Measurements from ENCODE around the gene ACTRT2. TPM values are rescaled to one million over a fixed set of nuclear protein-coding genes. Genes with fewer than 3 reads are reported as not detected.
A peak's percentile ranks its signal among the peaks of the same experiment; 100 is the strongest.

ACTRT2 gene
- total RNA-seq, 1 experiment from 2014 or later: not detected

DNA sequence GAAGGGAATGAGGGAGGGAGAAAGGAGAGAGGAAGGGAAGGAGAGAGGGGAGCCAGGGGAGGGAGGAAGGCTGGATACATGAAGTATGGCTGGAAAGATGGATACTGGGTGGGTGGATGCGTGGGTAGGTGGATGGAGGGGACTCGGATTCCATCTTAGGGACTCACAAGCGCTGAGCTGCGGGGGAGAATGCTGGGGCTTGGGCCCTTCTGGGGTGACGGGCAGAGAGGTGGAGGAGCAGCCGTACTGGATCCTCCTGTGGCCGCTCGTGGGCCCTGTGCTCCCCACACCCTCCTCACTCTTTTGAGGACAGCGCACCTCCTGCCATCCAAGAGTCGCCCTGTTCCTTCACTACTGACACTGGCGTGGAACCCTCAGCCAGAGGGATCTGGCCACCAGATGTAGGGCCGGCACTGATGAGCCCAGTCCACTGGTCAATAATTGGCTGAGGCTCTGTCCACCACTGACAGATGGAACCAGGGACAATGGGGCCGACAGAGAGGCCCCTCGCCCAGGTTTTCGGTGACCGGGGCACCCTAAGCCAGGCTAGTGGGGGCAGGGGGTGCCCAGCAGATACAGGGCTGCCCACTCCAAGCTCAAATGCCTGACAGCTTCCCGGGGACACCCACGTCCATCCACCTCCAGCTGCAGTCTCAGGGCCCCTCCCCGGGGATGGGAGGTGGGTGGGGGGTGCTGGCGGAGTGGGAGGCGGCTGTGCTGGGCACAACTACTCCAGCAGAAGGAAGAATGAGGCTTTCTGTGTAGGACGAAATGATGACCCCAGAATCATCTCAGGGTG lies 4.4 kb upstream of the ACTRT2 start:
- POLR2A ChIA-PET: no interaction called here
- Mint-ChIP-seq H3K4me3 (ENCODE audit: unreplicated experiment) (no peak overlapping the region), H3K4me1 (ENCODE audit: low read depth, unreplicated experiment) (no peaks in the 10 kb centered on the region), H3K27me3 (ENCODE audit: insufficient read depth, unreplicated experiment) (peaks cover 4% of the 10 kb centered on the region), H3K9me3 (ENCODE audit: unreplicated experiment) (no peaks in the 10 kb centered on the region), H3K36me3 (ENCODE audit: insufficient read depth, unreplicated experiment) (no peaks in the 10 kb centered on the region), H3K27ac (ENCODE audit: unreplicated experiment) (no peak overlapping the region)
- no peak overlapping the region for H3K4me3 ChIP-seq (ENCODE audit: low read depth, low read length)
- H3K4me1 ChIP-seq: no peaks in the 10 kb centered on the region
- BruUV-seq (replicated peaks): no TSS peak
- intact Hi-C loops (cut with micrococcal nuclease; ENCODE audit: unreplicated experiment): no loop called here
- TF ChIP-seq CTCF (IDR thresholded peaks at IDR 0.05; ENCODE audit: insufficient read depth in 1 of 2, low read depth in 1 of 2, low read length in 1 of 2, severe bottlenecking in 1 of 2, unreplicated experiment in 1 of 2): no peak
- no peaks in the 10 kb centered on the region for H3K9me3 ChIP-seq
- CTCF ChIA-PET: no interaction called here
- H3K27me3 ChIP-seq (replicated peaks; ENCODE audit: control insufficient read depth, insufficient read depth, low read length): no peaks in the 10 kb centered on the region
- DNase-seq: peak in 1 of 2 experiments; percentile 12
- H3K36me3 ChIP-seq (ENCODE audit: control insufficient read depth, insufficient read depth, low read length): no peaks in the 10 kb centered on the region

DNA sequence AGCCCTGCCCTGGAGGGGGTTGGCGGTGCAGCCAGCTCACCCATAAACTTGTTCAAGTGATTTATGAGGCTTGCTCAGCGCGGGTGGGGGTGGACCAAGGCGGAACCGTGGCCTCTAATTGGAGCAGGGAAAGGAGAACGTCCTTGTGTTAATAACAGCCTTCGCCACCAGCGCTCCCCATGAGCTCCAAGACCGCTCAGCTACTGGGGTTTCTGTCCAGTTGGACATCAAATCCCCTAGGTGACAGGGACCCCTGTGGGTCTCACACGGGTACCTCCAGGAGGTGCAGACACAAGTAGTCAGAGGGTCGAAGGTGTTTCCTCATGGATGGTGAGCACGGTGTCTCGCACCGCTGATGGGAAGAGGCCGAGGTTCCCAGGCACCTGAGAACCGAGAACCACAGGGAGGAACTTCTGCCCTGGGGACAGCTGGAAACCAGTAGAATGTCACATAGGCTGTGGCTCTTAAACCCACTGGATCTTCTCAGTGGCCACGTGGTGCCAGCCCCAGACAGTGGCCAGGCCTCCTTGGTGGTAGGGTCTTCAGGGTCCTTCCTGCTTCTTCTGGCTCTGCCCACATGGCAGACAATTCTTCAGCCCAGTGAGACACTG lies 3.7 kb upstream of the ACTRT2 start:
- intact Hi-C loops (cut with micrococcal nuclease; ENCODE audit: unreplicated experiment): no loop called here

DNA sequence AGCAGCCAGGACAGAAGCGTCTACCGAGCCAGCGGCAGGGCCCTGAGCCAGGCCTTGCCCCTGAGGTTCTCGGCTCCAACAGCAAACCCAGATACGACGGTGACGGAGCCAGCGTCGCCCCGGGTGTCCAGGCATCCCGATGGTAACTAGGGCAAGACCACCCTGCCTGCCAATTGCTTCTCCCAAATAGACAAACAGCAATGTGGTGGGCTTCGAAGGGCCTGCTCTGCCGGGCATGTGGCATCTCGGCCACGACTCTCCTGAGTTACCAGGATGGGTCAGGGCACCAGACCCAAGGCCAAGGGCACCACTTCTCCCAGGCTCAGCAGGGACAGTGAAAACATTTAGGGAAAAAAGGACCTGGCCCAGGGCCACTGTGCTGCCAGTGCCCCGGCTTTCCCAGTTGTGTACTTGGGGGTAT lies 3.2 kb upstream of the ACTRT2 start:
- intact Hi-C loops (cut with micrococcal nuclease; ENCODE audit: unreplicated experiment): no loop called here
- Histone ChIP-seq H3K36me3 (ENCODE audit: control insufficient read depth, insufficient read depth, low read length) (no peaks in the 10 kb centered on the region), H3K4me1 (no peaks in the 10 kb centered on the region), H3K4me3 (ENCODE audit: low read depth, low read length) (no peak overlapping the region), H3K27me3 (replicated peaks; ENCODE audit: control insufficient read depth, insufficient read depth, low read length) (no peaks in the 10 kb centered on the region), H3K9me3 (no peaks in the 10 kb centered on the region)
- Mint-ChIP-seq H3K27me3 (ENCODE audit: insufficient read depth, unreplicated experiment) (peaks cover 3% of the 10 kb centered on the region), H3K27ac (ENCODE audit: unreplicated experiment) (no peak overlapping the region), H3K9me3 (ENCODE audit: unreplicated experiment) (no peaks in the 10 kb centered on the region), H3K36me3 (ENCODE audit: insufficient read depth, unreplicated experiment) (no peaks in the 10 kb centered on the region), H3K4me1 (ENCODE audit: low read depth, unreplicated experiment) (no peaks in the 10 kb centered on the region), H3K4me3 (ENCODE audit: unreplicated experiment) (no peak overlapping the region)
- ChIA-PET CTCF (interaction anchor here (0.5 kb wide), 1 partner anchor 1092 kb away, joined by 3 read pairs; no protein-coding TSS in a partner anchor), POLR2A (no interaction called here)
- TF ChIP-seq CTCF (IDR thresholded peaks at IDR 0.05; ENCODE audit: insufficient read depth in 1 of 2, low read depth in 1 of 2, low read length in 1 of 2, severe bottlenecking in 1 of 2, unreplicated experiment in 1 of 2): no peak
- DNase-seq: no peak
- BruUV-seq (replicated peaks): no TSS peak

More for the DNA sequence above, 3.7 kb upstream of the ACTRT2 start:
- no peaks in the 10 kb centered on the region for H3K4me1 Mint-ChIP-seq (ENCODE audit: low read depth, unreplicated experiment)
- H3K36me3 Mint-ChIP-seq (ENCODE audit: insufficient read depth, unreplicated experiment): no peaks in the 10 kb centered on the region
- no peaks in the 10 kb centered on the region for H3K9me3 Mint-ChIP-seq (ENCODE audit: unreplicated experiment)
- no peak for TF ChIP-seq CTCF (IDR thresholded peaks at IDR 0.05; ENCODE audit: insufficient read depth in 1 of 2, low read depth in 1 of 2, low read length in 1 of 2, severe bottlenecking in 1 of 2, unreplicated experiment in 1 of 2)
- Histone ChIP-seq H3K36me3 (ENCODE audit: control insufficient read depth, insufficient read depth, low read length) (no peaks in the 10 kb centered on the region), H3K9me3 (no peaks in the 10 kb centered on the region), H3K4me3 (ENCODE audit: low read depth, low read length) (no peak overlapping the region), H3K27me3 (replicated peaks; ENCODE audit: control insufficient read depth, insufficient read depth, low read length) (no peaks in the 10 kb centered on the region), H3K4me1 (no peaks in the 10 kb centered on the region)
- H3K27me3 Mint-ChIP-seq (ENCODE audit: insufficient read depth, unreplicated experiment): peaks cover 4% of the 10 kb centered on the region
- ChIA-PET CTCF (no interaction called here), POLR2A (no interaction called here)
- H3K4me3 Mint-ChIP-seq (ENCODE audit: unreplicated experiment): no peak overlapping the region
- no peak overlapping the region for H3K27ac Mint-ChIP-seq (ENCODE audit: unreplicated experiment)
- BruUV-seq (replicated peaks): no TSS peak
- peak in 1 of 2 experiments; percentile 32 for DNase-seq
